ENCODE results near the gene DNASE2.
A peak's percentile ranks its signal among the peaks of the same experiment; 100 is the strongest.
"Not testable (repeated sequence)": the region's sequence is repeated elsewhere in the genome, so short reads cannot be mapped to it uniquely, and the experiment has no call there.

Gene DNASE2

DNA sequence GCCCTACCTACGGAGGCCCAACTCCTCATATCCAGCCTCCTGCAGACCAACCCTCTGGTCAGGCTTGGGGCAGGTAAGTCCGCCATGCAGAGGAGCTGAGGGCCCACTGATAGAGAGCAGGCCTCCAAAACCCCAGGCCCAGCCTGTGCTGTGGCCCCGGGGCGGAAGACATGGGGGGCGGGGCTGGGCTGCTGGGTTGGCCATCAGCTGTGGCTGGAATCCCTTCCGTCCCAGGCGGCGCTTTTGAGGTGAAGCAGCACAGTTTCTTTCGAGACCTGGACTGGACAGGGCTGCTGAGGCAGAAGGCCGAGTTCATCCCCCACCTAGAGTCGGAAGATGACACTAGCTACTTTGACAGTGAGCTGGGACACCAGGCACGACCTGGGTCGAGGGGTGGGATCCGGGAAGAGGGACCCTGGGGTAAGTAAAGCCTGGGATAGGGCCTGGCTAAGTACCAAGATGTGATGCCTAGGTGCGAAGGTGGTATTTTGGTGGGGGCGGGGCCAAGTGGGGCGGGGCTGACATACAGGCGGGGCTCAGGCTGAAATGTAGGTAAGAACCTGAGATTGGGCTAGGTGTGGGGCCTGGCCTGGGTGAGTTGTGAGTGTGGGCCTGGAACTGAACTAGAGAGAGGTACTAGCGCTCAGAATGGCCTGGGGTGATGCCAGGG is 15.4 kb downstream of the DNASE2 start:
- no peak for DNase-seq (ENCODE audit: low read depth in 1 of 2, low spot score in 1 of 2)

DNA sequence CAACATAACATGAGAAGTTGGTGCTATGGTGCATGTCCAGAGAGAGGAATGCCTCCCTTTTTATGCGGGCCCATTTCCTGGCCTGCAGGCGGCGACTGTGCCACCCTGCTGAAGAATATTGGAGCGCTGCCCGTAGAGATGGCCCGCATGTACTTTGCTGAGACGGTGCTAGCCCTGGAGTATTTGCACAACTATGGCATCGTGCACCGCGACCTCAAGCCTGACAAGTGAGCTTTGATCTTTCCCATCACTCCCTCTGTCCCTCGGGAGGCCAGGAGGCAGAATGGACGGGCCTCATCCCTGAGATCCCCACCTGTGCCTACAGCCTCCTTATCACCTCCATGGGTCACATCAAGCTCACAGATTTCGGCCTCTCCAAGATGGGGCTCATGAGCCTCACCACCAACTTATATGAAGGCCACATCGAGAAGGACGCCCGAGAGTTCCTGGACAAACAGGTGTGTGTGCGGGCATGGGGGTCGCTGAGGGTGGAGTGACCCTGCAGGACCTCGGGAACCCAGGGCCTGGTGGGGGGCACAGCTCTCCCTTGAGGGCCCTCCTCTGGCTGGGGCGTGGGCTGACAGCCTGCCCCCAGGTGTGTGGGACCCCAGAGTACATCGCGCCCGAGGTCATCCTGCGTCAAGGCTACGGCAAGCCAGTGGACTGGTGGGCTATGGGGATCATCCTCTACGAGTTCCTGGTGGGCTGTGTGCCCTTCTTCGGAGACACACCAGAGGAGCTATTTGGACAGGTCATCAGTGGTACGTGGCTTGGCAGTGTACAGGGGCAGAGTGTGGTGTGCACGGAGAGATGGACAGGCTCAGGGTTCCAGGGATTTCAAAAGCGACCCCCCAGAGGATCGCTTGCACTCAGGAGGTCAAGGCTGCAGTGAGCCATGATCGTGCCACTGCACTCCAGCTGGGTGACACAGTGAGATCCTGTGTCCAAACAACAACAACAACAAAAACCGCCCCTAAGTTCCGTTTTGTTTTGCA is 16.2 kb downstream of the DNASE2 start:
- DNase-seq (ENCODE audit: low read depth in 1 of 2, low spot score in 1 of 2), result no peak

DNA sequence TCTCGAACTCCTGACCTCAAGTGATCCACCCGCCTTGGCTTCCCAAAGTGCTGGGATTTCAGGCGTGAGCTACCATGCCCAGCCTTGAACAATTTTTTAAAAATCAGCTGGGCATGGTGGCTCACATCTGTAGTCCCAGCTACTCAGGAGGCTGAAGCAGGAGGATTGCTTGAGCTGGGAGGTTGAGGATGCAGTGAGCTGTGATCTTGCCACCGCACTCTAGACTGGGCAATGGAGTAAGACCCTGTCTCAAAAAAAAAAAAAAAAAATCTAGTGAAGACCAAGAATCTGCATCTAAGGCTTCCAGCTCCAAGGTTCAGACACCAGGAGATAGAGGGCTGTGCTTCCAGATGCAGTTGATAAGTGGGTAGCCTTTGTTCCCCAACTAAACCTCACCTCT is 17.1 kb downstream of the DNASE2 start:
- DNase-seq (ENCODE audit: low read depth in 1 of 2, low spot score in 1 of 2), result no peak

DNA sequence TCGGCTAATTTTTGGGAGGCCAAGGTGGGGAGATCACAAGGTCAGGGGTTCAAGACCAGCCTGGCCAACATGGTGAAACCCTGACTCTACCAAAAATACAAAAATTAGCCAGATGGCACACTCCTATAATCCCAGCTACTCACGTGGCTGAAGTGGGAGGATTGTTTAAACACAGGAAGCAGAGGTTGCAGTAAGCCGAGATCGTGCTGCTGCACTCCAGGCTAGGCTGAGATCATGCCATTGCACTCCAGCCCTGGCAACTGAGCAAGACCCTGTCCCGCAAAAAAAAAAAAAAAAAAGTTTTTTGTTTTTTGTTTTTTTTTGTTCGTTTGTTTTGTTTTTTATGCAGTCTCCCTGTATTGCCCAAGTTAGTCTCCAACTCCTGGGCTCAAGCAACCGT is 21.7 kb downstream of the DNASE2 start:
- DNase-seq (ENCODE audit: low read depth in 1 of 2, low spot score in 1 of 2), result no peak

- DNase-seq (ENCODE audit: low read depth in 1 of 2, low spot score in 1 of 2), result no peak
Measured at GRCh38 chr19:12858041-12858928, 23.0 kb downstream of the DNASE2 start.

GRCh38 chr19:12856653-12857052 is 24.6 kb downstream of the DNASE2 start:
- DNase-seq (ENCODE audit: low read depth in 1 of 2, low spot score in 1 of 2), result no peak

GRCh38 chr19:12847159-12848139 is 33.8 kb downstream of the DNASE2 start:
- DNase-seq (ENCODE audit: low read depth in 1 of 2, low spot score in 1 of 2), result peak; percentile 78 to 84

DNA sequence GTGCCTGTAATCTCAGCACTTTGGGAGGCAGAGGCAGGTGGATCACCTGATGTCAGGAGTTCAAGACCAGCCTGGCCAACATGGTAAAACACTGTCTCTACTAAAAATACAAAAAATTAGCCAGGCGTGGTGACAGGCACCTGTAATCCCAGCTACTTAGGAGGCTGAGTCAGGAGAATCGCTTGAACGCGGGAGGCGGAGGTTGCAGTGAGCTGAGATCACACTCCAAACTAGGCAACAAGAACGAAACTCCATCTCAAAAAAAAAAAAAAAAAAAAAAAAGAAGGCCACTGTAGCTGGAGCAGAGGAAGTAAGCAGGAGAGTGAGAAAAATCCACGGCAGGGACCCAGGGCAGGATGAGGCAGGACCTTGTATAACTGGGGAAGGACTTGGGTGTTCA is 34.6 kb downstream of the DNASE2 start:
- not testable (repeated sequence) for DNase-seq (ENCODE audit: low read depth in 1 of 2, low spot score in 1 of 2)

- no peak for DNase-seq (ENCODE audit: low read depth in 1 of 2, low spot score in 1 of 2)
Measured at GRCh38 chr19:12843999-12844732, 37.1 kb downstream of the DNASE2 start.

- DNase-seq (ENCODE audit: low read depth in 1 of 2, low spot score in 1 of 2), result no peak
Measured at GRCh38 chr19:12843328-12843727, 37.9 kb downstream of the DNASE2 start.

DNA sequence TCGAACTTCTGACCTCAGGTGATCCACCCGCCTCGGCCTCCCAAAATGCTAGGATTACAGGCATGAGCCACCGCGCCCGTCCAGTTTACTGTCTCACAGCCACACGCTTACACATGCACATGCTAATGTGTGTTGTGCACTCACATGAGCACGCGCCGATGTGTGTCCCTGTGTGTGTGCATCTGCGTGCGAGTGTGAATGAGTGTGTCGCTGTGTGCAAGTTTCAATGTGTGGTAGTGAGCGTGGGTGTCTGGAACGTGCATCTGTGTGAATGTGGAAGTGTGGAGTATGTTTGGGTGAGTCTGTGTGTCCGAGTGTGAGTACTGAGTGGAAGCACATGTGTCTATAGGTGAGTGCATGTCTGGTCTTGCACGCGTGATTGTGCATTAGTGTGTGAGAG is 38.7 kb downstream of the DNASE2 start:
- no peak for DNase-seq (ENCODE audit: low read depth in 1 of 2, low spot score in 1 of 2)

GRCh38 chr19:12841094-12841493 is 40.2 kb downstream of the DNASE2 start:
- no peak for DNase-seq (ENCODE audit: low read depth in 1 of 2, low spot score in 1 of 2)

GRCh38 chr19:12840091-12841079 is 40.9 kb downstream of the DNASE2 start:
- DNase-seq (ENCODE audit: low read depth in 1 of 2, low spot score in 1 of 2), result no peak

DNA sequence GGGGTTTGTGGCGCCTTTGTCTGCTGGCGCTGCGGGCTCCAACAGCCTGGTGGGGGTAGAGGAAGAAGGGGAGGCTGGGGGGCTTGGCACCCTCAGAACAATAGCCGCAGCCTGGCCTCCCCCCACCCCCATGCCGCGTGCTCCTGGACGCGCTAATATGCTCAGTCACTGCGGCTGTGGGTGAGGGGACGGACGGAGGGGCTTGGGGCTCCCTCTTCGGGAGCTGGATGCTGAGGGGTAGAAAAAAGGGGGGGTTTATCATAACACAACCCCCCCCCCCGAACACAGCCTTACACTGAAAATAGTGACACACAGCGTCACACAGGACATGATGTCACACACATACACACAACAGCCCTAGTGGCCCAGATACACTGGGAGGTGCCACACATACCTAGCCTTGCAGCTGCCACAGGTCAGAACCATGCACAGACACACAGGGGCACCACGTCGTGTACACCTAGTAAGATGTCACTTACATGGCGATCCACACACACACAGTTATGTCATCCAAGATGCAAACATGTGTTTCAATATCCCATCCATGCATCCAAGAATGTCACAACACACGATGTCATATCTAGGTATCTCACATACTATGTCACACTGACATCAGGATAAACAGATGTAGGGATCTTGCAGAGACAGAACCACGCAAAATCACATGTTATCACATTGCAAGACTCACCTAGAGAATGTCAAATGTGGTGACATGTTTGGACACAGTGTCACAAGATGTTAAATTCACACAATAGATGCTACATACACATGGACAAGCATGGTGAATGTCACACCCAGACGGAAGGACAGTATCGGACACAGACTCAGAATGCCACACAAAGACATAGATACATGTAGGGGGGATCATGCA is 42.1 kb downstream of the DNASE2 start:
- DNase-seq (ENCODE audit: low read depth in 1 of 2, low spot score in 1 of 2), result no peak

- no peak for DNase-seq (ENCODE audit: low read depth in 1 of 2, low spot score in 1 of 2)
Measured at GRCh38 chr19:12838182-12838885, 42.9 kb downstream of the DNASE2 start, which contains the start of gene MAST1. TSS of gene MAST1 (plus strand) at chr19:12838515. CDS start at chr19:12838573, 58 bp downstream.

DNA sequence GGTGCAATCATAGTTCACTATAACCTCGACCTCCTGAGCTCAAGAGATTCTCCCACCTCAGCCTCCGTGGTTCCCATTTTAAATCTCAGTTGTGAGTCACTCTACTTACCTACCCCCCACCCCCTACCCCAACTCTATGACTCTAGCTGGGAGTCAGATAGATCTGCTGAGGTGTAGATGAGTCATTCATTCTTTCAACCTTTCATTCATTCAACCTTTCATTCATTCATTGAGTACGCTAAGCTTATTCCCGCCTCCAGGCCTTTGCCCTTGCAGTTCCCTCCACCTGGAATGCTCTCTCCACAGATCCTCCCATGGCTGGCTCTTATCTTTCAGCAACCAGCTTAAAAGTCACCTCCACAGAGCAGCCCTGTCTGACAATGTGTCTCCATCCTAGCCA is 44.0 kb downstream of the DNASE2 start:
- no peak for DNase-seq (ENCODE audit: low read depth in 1 of 2, low spot score in 1 of 2)

DNA sequence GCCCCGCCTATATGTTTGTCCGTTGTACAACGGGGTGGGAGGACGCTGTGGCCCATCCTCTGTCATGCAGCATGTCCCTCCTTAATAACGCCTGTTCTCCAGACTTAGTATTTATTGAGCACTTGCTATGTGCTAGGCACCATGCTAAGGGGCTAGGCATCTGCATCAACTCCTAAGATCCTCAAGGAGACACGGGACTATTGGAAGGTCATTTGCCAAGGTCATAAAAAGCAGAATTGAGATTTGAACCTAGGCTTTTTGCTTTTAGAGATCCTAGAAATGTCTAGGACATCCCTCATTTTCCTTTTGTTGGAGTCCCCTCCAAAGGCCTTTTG is 44.8 kb downstream of the DNASE2 start:
- no peak for DNase-seq (ENCODE audit: low read depth in 1 of 2, low spot score in 1 of 2)
